IMR-90 (cell line): ENCODE data around the gene RPS6KL1.

Source experiments
- BHLHE40 ChIP-seq: fragments of 150-350 bp; IDR thresholded peaks from 2 replicates; pipeline ENCODE4 v1.6.1; 2016; ENCODE audit warnings: mild to moderate bottlenecking, low read depth, low read length
- NFE2L2 ChIP-seq: fragments of 150-350 bp; IDR thresholded peaks from 2 replicates; pipeline ENCODE4 v1.6.1; 2016; ENCODE audit warnings: low read depth, mild to moderate bottlenecking, low read length
- POLR2A ChIP-seq: IDR thresholded peaks from 2 replicates; pipeline ENCODE4 v1.6.1; 2012; ENCODE audit warnings: mild to moderate bottlenecking, low read depth, low read length
- RAD21 ChIP-seq: IDR thresholded peaks from 2 replicates; pipeline ENCODE4 v1.6.1; 2012; ENCODE audit warnings: low read length, improper control_type of control experiment
- RFX5 ChIP-seq: IDR thresholded peaks from 2 replicates; pipeline ENCODE4 v1.8.0; 2012; ENCODE audit warnings: low read depth, mild to moderate bottlenecking, low read length, moderate library complexity
- SMC3 ChIP-seq: fragments of 150-350 bp; IDR thresholded peaks from 2 replicates; pipeline ENCODE4 v1.6.1; 2016; ENCODE audit warnings: low read depth, mild to moderate bottlenecking, antibody characterized with exemption, low read length, moderate library complexity
- TF ChIP-seq, protein P1 (sequence below): conservative IDR thresholded peaks from 2 replicates; pipeline ENCODE4 v1.5.1; 2012; ENCODE audit warnings: mild to moderate bottlenecking, low read depth, low read length, improper control_type of control experiment
- TF ChIP-seq, protein P2 (sequence below): fragments of 150-350 bp; IDR thresholded peaks from 2 replicates; pipeline ENCODE4 v1.6.1; 2017; ENCODE audit warnings: mild to moderate bottlenecking, antibody characterized with exemption, low read length, low read depth

DNA sequence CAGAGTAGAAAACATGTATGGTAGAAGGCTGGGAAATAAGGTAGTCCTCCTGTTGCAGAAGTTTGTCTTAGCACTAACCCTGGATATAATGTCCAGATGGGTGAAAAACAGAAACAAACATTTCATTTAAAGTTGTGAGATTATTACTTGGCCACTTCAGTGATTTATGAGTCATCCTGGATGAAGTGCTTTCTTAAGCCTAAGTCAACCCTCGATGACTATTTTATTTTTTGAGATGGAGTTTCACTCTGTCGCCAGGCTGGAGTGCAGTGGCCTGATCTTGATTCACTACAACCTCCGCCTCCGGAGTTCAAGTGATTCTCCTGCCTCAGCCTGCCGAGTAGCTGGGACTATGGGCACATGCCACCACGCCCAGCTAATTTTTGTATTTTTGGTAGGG lies 31.2 kb downstream of the RPS6KL1 start:
- TF ChIP-seq POLR2A (no peak), BHLHE40 (no peak), RFX5 (no peak), RAD21 (no peak), SMC3 (no peak), NFE2L2 (no peak)
- TF ChIP-seq, protein P1, sequence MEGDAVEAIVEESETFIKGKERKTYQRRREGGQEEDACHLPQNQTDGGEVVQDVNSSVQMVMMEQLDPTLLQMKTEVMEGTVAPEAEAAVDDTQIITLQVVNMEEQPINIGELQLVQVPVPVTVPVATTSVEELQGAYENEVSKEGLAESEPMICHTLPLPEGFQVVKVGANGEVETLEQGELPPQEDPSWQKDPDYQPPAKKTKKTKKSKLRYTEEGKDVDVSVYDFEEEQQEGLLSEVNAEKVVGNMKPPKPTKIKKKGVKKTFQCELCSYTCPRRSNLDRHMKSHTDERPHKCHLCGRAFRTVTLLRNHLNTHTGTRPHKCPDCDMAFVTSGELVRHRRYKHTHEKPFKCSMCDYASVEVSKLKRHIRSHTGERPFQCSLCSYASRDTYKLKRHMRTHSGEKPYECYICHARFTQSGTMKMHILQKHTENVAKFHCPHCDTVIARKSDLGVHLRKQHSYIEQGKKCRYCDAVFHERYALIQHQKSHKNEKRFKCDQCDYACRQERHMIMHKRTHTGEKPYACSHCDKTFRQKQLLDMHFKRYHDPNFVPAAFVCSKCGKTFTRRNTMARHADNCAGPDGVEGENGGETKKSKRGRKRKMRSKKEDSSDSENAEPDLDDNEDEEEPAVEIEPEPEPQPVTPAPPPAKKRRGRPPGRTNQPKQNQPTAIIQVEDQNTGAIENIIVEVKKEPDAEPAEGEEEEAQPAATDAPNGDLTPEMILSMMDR: no peak
- TF ChIP-seq, protein P2, sequence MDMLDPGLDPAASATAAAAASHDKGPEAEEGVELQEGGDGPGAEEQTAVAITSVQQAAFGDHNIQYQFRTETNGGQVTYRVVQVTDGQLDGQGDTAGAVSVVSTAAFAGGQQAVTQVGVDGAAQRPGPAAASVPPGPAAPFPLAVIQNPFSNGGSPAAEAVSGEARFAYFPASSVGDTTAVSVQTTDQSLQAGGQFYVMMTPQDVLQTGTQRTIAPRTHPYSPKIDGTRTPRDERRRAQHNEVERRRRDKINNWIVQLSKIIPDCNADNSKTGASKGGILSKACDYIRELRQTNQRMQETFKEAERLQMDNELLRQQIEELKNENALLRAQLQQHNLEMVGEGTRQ: no peak
